NCI-H526 (cell line): ENCODE results near the gene HSFY2.
"Not testable (repeated sequence)": the region's sequence is repeated elsewhere in the genome, so short reads cannot be mapped to it uniquely, and the experiment has no call there.

Experiments used
- DNase-seq, 2 experiments: peaks; one replicate each; lab custom pipeline; 2025; lab: John Stamatoyannopoulos, UW

Gene HSFY2

GRCh38 chrY:18773635-18774034 lies at the start of gene HSFY2:
TSS of gene HSFY2 (minus strand) at chrY:18773735. CDS start at chrY:18773618, 117 bp downstream.
- DNase-seq: not testable (repeated sequence)

GRCh38 chrY:18815751-18816150 lies 42.2 kb upstream of the HSFY2 start:
- not testable (repeated sequence) for DNase-seq

GRCh38 chrY:18788757-18789406 lies 15.3 kb upstream of the HSFY2 start:
- DNase-seq: not testable (repeated sequence)

- not testable (repeated sequence) for DNase-seq
Observed at GRCh38 chrY:18754077-18754476, 19.5 kb downstream of the HSFY2 start.

- DNase-seq: not testable (repeated sequence)
Observed at GRCh38 chrY:18753133-18753815, 20.3 kb downstream of the HSFY2 start.

GRCh38 chrY:18723714-18724113 lies 49.8 kb downstream of the HSFY2 start:
- DNase-seq: not testable (repeated sequence)
